ENCODE data around the gene ACP1.

ACP1 gene

DNA sequence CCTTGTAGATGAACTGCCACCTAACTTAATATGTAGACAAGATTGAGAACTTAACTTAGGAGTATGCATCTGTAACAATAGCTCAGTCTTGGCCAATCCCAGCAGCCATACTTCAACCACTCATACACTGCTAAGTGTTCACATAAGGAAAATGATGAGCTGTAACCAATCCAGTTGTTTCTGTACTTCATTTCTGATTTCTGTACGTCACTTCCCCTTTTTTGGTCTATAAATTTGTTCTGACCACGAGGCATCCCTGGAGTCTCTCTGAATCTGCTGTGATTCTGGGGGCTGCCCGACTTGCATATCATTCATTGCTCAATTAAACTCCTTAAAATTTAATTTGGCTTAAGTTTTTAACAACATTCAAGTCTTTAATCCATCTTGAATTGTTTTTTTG, 7.3 kb upstream of the ACP1 start:
- peaks cover 18% of the 10 kb centered on the region for H3K9me3 ChIP-seq (ENCODE audit: insufficient read depth, low read depth, low read length)
- H3K27me3 ChIP-seq (ENCODE audit: insufficient read depth, low read length): peaks cover 3% of the 10 kb centered on the region; the same call in 1 of the 2 replicates
- no peak overlapping the region for H3K9ac ChIP-seq (ENCODE audit: low read depth, low read length)
- H3K27ac ChIP-seq (ENCODE audit: low read length): no peak overlapping the region
- peaks cover 2% of the 10 kb centered on the region for H3K4me1 ChIP-seq (ENCODE audit: insufficient read depth, low read length)
- H3K4me3 ChIP-seq (ENCODE audit: low read length): no peak overlapping the region
- H3K36me3 ChIP-seq (ENCODE audit: insufficient read depth, low read depth, low read length): peaks cover 8% of the 10 kb centered on the region; the same call in 1 of the 2 replicates

DNA sequence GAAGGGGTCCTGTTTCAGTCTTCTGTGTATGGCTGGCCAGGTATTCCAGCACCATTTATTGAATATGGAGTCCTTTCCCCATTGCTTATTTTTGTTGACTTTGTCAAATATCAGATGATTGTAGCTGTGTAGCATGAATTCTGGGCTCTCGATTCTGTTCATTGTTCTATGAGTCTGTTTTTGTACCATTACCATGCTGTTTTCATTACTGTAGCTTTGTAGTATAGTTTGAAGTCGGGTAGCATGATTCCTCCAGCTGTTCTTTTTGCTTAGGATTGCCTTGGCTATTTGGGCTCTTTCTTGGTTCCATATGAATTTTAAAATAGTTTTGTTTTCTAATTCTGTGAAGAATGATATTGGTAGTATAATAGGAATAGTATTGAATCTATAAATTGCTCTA, 6.9 kb upstream of the ACP1 start:
- Histone ChIP-seq H3K27ac (ENCODE audit: low read length) (no peak overlapping the region), H3K4me3 (ENCODE audit: low read length) (no peak overlapping the region), H3K4me1 (ENCODE audit: insufficient read depth, low read length) (peaks cover 5% of the 10 kb centered on the region), H3K9me3 (ENCODE audit: insufficient read depth, low read depth, low read length) (peaks cover 18% of the 10 kb centered on the region), H3K9ac (ENCODE audit: low read depth, low read length) (no peak overlapping the region), H3K27me3 (ENCODE audit: insufficient read depth, low read length) (peaks cover 7% of the 10 kb centered on the region; the same call in 1 of the 2 replicates), H3K36me3 (ENCODE audit: insufficient read depth, low read depth, low read length) (peaks cover 8% of the 10 kb centered on the region)

DNA sequence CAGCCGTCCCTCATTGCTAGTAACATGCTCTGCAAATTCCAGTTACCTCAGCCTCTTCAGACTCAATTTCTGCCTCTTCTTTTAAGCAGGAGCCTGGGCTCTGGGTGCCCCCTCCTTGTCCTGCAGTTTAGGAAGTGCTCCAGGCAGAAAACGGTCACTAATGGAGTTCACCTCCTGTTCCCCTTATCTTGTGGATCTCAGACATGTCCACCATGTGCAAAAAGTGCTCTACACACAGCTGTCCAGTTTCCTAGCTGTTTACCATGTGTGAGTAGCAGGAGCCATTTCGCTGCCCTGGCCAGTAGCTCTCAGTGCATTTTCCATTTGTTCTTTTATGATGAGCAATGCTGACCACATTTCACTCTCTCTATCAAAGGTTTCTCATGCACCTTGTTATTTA, 5.8 kb upstream of the ACP1 start:
- Histone ChIP-seq H3K36me3 (ENCODE audit: insufficient read depth, low read depth, low read length) (peaks cover 8% of the 10 kb centered on the region), H3K27ac (ENCODE audit: low read length) (no peak overlapping the region), H3K4me1 (ENCODE audit: insufficient read depth, low read length) (peaks cover 5% of the 10 kb centered on the region; the same call in 1 of the 2 replicates), H3K9me3 (ENCODE audit: insufficient read depth, low read depth, low read length) (peaks cover 18% of the 10 kb centered on the region), H3K27me3 (ENCODE audit: insufficient read depth, low read length) (peaks cover 18% of the 10 kb centered on the region; the same call in 1 of the 2 replicates), H3K4me3 (ENCODE audit: low read length) (no peak overlapping the region), H3K9ac (ENCODE audit: low read depth, low read length) (no peak overlapping the region)

DNA sequence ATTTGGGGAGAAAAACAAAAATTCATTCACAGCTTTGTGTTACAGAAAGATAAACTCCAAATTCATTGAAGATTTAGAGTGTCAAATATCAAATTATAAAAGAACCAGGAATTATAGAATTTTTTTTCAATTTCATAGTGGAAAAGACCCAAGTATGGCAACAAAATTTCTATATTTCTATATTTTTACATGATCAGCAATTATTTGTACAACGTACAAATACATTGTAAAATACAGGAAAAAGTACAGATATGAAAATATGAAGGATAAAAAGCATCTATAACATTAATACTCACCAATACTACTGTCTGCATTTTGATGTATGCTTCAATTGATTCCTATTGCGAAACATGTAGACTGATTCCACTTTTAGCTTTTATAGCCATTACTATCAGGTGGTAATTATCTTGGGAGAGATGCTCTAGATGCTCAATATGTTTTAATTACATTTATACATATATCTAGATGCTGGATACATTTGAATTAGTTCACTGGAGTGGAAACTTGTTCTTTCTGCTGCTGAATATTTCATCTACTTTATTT, 4.9 kb upstream of the ACP1 start:
- Histone ChIP-seq H3K4me1 (ENCODE audit: insufficient read depth, low read length) (peaks cover 5% of the 10 kb centered on the region; the same call in 1 of the 2 replicates), H3K36me3 (ENCODE audit: insufficient read depth, low read depth, low read length) (peaks cover 8% of the 10 kb centered on the region), H3K27ac (ENCODE audit: low read length) (no peak overlapping the region), H3K9me3 (ENCODE audit: insufficient read depth, low read depth, low read length) (peaks cover 18% of the 10 kb centered on the region), H3K27me3 (ENCODE audit: insufficient read depth, low read length) (peaks cover 18% of the 10 kb centered on the region; the same call in 1 of the 2 replicates), H3K4me3 (ENCODE audit: low read length) (no peak overlapping the region), H3K9ac (ENCODE audit: low read depth, low read length) (no peak overlapping the region)

DNA sequence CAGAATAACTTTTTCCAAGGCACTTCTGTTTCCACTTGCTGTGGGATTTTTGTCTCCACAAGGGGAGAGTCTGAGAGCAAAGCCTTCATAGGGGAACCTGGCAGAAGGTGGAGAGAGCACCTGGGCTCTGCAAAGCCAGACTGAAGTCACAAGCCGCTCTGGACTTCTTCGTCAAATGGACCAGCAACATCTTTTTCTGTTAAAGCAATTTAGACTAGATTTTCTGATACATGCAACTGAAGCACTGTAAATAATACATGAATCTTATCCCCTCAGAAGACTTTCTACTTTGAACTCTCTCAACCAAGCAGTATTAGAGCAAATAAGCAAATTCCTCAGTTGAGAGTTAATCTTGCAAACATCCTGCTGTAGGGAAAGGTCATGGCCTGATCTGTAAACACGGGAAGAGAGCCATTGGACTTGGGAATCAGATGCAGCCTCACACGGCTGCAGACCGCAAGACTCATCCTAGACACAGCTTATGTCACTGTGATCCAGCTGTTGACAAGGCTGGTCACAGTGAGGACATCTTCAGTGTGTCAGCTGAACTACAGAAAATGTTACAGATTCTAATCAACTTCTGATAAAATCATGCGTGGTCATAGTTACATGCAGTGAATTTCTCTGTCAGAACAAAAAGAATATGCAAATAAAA, 4.1 kb upstream of the ACP1 start:
- Histone ChIP-seq H3K36me3 (ENCODE audit: insufficient read depth, low read depth, low read length) (peaks cover 8% of the 10 kb centered on the region), H3K9me3 (ENCODE audit: insufficient read depth, low read depth, low read length) (peaks cover 18% of the 10 kb centered on the region), H3K27me3 (ENCODE audit: insufficient read depth, low read length) (peaks cover 18% of the 10 kb centered on the region; the same call in 1 of the 2 replicates), H3K4me3 (ENCODE audit: low read length) (no peak overlapping the region), H3K27ac (ENCODE audit: low read length) (no peak overlapping the region), H3K4me1 (ENCODE audit: insufficient read depth, low read length) (peaks cover 5% of the 10 kb centered on the region; the same call in 1 of the 2 replicates), H3K9ac (ENCODE audit: low read depth, low read length) (no peak overlapping the region)

DNA sequence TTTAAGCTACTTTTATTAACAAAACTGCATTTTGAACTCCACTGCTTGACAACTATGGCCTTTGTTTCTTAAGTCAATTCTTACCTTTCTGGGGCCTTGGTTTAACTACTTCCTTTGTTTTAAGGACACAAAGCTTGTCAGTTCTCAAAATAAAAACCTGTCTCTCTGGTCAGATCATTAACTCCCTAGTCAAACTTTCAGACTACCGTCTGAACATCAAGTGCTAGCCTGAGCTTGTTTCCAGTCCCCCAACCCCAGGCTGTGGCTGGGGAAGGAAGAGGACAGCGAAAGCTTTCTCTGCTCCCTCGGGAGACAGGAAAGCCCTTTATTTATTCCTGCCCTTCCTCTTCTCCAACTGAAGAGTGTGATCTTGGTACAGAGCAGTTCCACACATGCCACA, 2.6 kb upstream of the ACP1 start:
- Histone ChIP-seq H3K4me3 (ENCODE audit: low read length) (no peak overlapping the region), H3K27ac (ENCODE audit: low read length) (no peak overlapping the region)

DNA sequence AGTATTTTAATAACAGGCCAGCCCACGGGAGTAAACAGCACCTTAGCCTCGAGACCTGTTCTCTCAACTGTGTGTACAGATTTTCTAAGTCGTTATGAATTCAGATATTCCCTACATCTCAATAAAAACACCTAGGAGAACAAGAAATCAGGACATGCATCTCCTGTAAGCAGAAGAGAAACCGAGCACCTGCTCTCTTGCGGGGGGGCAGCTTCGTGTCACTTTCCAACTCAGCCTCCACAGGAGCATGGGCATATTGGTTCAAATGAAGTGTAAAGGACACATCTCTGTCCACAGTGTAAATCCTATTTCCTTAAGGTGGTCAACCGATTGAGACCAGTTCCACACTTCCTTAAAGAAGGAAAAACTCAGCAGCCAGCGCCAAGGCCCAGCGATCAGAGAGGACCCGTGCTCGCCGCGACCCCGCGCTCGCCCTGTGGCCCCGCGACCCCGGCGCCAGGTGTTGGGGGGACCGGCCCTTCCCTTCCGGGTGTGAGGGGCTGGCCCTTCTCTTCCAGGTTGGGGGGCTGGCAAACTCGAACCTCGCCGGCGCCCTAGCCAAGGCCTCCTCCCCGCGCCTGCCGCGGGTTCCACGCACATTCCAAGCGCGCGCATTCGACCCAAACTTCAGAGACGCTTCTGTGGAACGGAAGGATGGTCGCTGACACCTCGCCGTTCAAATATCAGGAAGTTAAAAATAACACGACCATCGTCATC, 1.6 kb upstream of the ACP1 start:
- Histone ChIP-seq H3K4me3 (ENCODE audit: low read length) (peak overlapping the region; percentile 72), H3K4me1 (ENCODE audit: insufficient read depth, low read length) (peaks cover 5% of the 10 kb centered on the region; the same call in 1 of the 2 replicates), H3K36me3 (ENCODE audit: insufficient read depth, low read depth, low read length) (peaks cover 15% of the 10 kb centered on the region), H3K27ac (ENCODE audit: low read length) (no peak overlapping the region), H3K9ac (ENCODE audit: low read depth, low read length) (peak overlapping the region; percentile 45; the same call in 1 of the 2 replicates), H3K9me3 (ENCODE audit: insufficient read depth, low read depth, low read length) (peaks cover 8% of the 10 kb centered on the region), H3K27me3 (ENCODE audit: insufficient read depth, low read length) (peaks cover 18% of the 10 kb centered on the region; the same call in 1 of the 2 replicates)

More for the DNA sequence above, 2.6 kb upstream of the ACP1 start:
- Histone ChIP-seq H3K9ac (ENCODE audit: low read depth, low read length) (no peak overlapping the region), H3K9me3 (ENCODE audit: insufficient read depth, low read depth, low read length) (peaks cover 18% of the 10 kb centered on the region), H3K36me3 (ENCODE audit: insufficient read depth, low read depth, low read length) (peaks cover 11% of the 10 kb centered on the region), H3K27me3 (ENCODE audit: insufficient read depth, low read length) (peaks cover 18% of the 10 kb centered on the region; the same call in 1 of the 2 replicates), H3K4me1 (ENCODE audit: insufficient read depth, low read length) (peaks cover 5% of the 10 kb centered on the region; the same call in 1 of the 2 replicates)

GRCh38 chr2:263774-264492, 814 bp upstream of the ACP1 start, which contains the start of gene SH3YL1:
Gene SH3YL1 (minus strand): TSS chr2:264032. CDS start chr2:263984, 48 bp downstream.
- Histone ChIP-seq H3K4me3 (ENCODE audit: low read length) (peak within 1 kb of the TSS; percentile 90), H3K9me3 (ENCODE audit: insufficient read depth, low read depth, low read length) (peaks cover 1% of the 10 kb centered on the region; the same call in 1 of the 2 replicates), H3K4me1 (ENCODE audit: insufficient read depth, low read length) (peaks cover 5% of the 10 kb centered on the region; the same call in 1 of the 2 replicates)

GRCh38 chr2:268323-268722, 3.6 kb downstream of the ACP1 start:
- H3K36me3 ChIP-seq (ENCODE audit: insufficient read depth, low read depth, low read length): peaks cover 31% of the 10 kb centered on the region
- no peak overlapping the region for H3K27ac ChIP-seq (ENCODE audit: low read length)
- H3K9me3 ChIP-seq (ENCODE audit: insufficient read depth, low read depth, low read length): no peaks in the 10 kb centered on the region
- peak overlapping the region; percentile 11; the same call in 1 of the 2 replicates for H3K9ac ChIP-seq (ENCODE audit: low read depth, low read length)
- H3K27me3 ChIP-seq (ENCODE audit: insufficient read depth, low read length): peaks cover 7% of the 10 kb centered on the region; the same call in 1 of the 2 replicates
- H3K4me1 ChIP-seq (ENCODE audit: insufficient read depth, low read length): no peaks in the 10 kb centered on the region
- no peak overlapping the region for H3K4me3 ChIP-seq (ENCODE audit: low read length)

More at GRCh38 chr2:263774-264492, 814 bp upstream of the ACP1 start, which contains the start of gene SH3YL1:
- Histone ChIP-seq H3K36me3 (ENCODE audit: insufficient read depth, low read depth, low read length) (peaks cover 8% of the 10 kb centered on the region; the same call in 1 of the 2 replicates), H3K27me3 (ENCODE audit: insufficient read depth, low read length) (peaks cover 18% of the 10 kb centered on the region; the same call in 1 of the 2 replicates), H3K9ac (ENCODE audit: low read depth, low read length) (peak within 1 kb of the TSS; percentile 90), H3K27ac (ENCODE audit: low read length) (peak within 1 kb of the TSS; percentile 65)

DNA sequence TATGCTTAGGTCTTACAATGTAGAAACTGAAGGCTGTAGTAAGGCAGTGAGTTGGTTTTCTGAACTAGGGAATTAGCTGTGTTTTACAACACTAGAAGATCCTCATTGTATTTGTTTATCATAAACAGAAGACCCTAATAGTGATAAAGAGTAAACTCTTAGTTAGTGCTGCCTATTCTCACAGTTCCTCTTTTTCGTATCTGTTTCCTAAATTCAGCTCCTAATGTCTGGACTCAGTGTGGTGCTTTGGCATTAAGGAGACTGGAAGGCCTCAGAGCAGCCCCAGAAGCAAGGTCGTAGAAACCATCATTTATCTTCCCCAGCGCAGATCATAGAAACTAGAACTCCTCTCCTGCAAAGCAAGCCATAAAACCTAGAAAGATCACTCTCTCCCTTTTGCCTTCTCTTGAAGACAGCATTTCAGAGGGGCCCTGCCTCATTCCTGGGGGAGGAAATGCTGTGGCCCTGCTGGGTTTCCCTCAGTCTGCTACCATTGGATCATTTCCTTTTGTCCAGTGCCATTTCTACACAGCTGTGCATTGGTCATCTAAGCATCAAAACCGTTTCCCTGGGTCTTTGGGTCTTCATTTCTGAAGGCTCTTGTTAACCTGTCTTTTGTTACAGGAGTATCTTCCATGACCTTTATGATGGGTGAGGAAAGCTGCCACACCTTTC, 4.7 kb downstream of the ACP1 start:
- H3K4me1 ChIP-seq (ENCODE audit: insufficient read depth, low read length): no peaks in the 10 kb centered on the region
- H3K36me3 ChIP-seq (ENCODE audit: insufficient read depth, low read depth, low read length): peaks cover 43% of the 10 kb centered on the region
- no peaks in the 10 kb centered on the region for H3K9me3 ChIP-seq (ENCODE audit: insufficient read depth, low read depth, low read length)
- no peak overlapping the region for H3K27ac ChIP-seq (ENCODE audit: low read length)
- H3K27me3 ChIP-seq (ENCODE audit: insufficient read depth, low read length): no peaks in the 10 kb centered on the region
- no peak overlapping the region for H3K9ac ChIP-seq (ENCODE audit: low read depth, low read length)
- no peak overlapping the region for H3K4me3 ChIP-seq (ENCODE audit: low read length)

All from iPS-20b (cell line).